Panc1 (cell line): ENCODE results near the gene SOX1. TPM values are rescaled to one million over a fixed set of nuclear protein-coding genes. Genes with fewer than 3 reads are reported as not detected.

Source experiments
- ATAC-seq: fragments of 200-7000 bp; cut with Tn5 transposase; 2 replicates; pipeline ENCODE4 v1.9.1; 2020; ENCODE audit warnings: mild to moderate bottlenecking, moderate library complexity
- BruUV-seq: library from RNA; stranded (reverse); fragments of 400-500 nt; replicated peaks from 2 replicates; lab custom pipeline; 2021; lab: Mats Ljungman, UMichigan
- CTCF ChIA-PET: fragments of 300-600 bp; sonication (Branson Sonifier 250); formaldehyde crosslinking; loops from one replicate; lab custom pipeline; 2022; ENCODE audit warnings: antibody characterized with exemption; lab: Charles Lee
- POLR2A ChIA-PET: fragments of 300-600 bp; sonication (Branson Sonifier 250); formaldehyde crosslinking; loops from one replicate; lab custom pipeline; 2022; ENCODE audit warnings: antibody characterized with exemption; lab: Charles Lee
- DNase-seq: peaks from one replicate; pipeline ENCODE4 v3.0.0-alpha.2; 2010; ENCODE audit warnings: low read depth, low spot score
- H3K27ac ChIP-seq: 2 replicates; pipeline ENCODE4 v1.5.1; 2011; ENCODE audit warnings: mild to moderate bottlenecking, low read length, inconsistent platforms
- H3K27me3 ChIP-seq: fragments of 200-500 bp; sonication (Bioruptor generic); 2 replicates; pipeline ENCODE4 v1.6.0; 2014; ENCODE audit warnings: low read length, inconsistent platforms; ENCODE audit not compliant: control insufficient read depth, insufficient read depth
- H3K36me3 ChIP-seq: fragments of 200-500 bp; sonication (Bioruptor generic); 2 replicates; pipeline ENCODE4 v1.5.1; 2014; ENCODE audit warnings: inconsistent platforms, mild to moderate bottlenecking, low read length, moderate library complexity; ENCODE audit not compliant: control insufficient read depth, insufficient read depth
- H3K4me1 ChIP-seq: 2 replicates; pipeline ENCODE4 v1.5.1; 2011; ENCODE audit warnings: inconsistent platforms, mild to moderate bottlenecking, low read length, moderate library complexity; ENCODE audit not compliant: control insufficient read depth, insufficient read depth
- H3K4me3 ChIP-seq, 2 experiments: 2 replicates each; pipeline ENCODE4 v1.5.1; 2011 to 2012; ENCODE audit warnings: low read depth in 2 of 2, low read length in 2 of 2, mild to moderate bottlenecking in 2 of 2, inconsistent platforms in 1 of 2, moderate library complexity in 1 of 2
- H3K9me3 ChIP-seq: fragments of 200-500 bp; sonication (Bioruptor generic); 2 replicates; pipeline ENCODE4 v1.5.1; 2014; ENCODE audit warnings: low read depth, mild to moderate bottlenecking, inconsistent platforms, low read length, moderate library complexity; ENCODE audit not compliant: control insufficient read depth, insufficient read depth
- CTCF ChIP-seq: fragments of 450-650 bp; IDR thresholded peaks from 2 replicates; pipeline ENCODE4 v1.5.1; 2017; ENCODE audit warnings: mild to moderate bottlenecking
- POLR2AphosphoS5 ChIP-seq: IDR thresholded peaks from 2 replicates; pipeline ENCODE4 v1.6.1; 2012; ENCODE audit warnings: mild to moderate bottlenecking, low read depth, low read length, moderate library complexity
- SIN3A ChIP-seq: IDR thresholded peaks from 2 replicates; pipeline ENCODE4 v1.6.1; 2012; ENCODE audit warnings: low read depth, mild to moderate bottlenecking, low read length, moderate library complexity, borderline replicate concordance; ENCODE audit not compliant: insufficient read depth
- TCF7L2 ChIP-seq: IDR thresholded peaks from 2 replicates; pipeline ENCODE4 v1.6.1; 2011; ENCODE audit warnings: mild to moderate bottlenecking, low read depth, low read length, inconsistent platforms
- in situ Hi-C: cut with HindIII; loops from 2 replicates; pipeline ENCODE4 v1.10.0; 2016; ENCODE audit warnings: low sequenced_read_pairs, low pct_unique_long_range_greater_than_20kb
- intact Hi-C: fragments of 100-400 bp; cut with micrococcal nuclease; formaldehyde crosslinking; loops from one replicate; pipeline ENCODE4 v1.10.0; 2022; ENCODE audit not compliant: unreplicated experiment
- total RNA-seq: library from RNA; stranded (reverse); gene quantifications from one replicate; pipeline ENCODE4 v1.2.1, GENCODE V29; 2021; ENCODE audit not compliant: unreplicated experiment
- TF ChIP-seq, protein P1 (sequence below), 2 experiments: IDR thresholded peaks; 2 replicates each; pipeline ENCODE4 v1.6.1; 2011 to 2012; ENCODE audit warnings: low read depth in 2 of 2, control low read depth in 1 of 2, low read length in 1 of 2, mild to moderate bottlenecking in 1 of 2, moderate library complexity in 1 of 2; ENCODE audit not compliant: insufficient read depth in 1 of 2

Gene SOX1
- total RNA-seq, 1 experiment from 2014 or later: not detected

DNA sequence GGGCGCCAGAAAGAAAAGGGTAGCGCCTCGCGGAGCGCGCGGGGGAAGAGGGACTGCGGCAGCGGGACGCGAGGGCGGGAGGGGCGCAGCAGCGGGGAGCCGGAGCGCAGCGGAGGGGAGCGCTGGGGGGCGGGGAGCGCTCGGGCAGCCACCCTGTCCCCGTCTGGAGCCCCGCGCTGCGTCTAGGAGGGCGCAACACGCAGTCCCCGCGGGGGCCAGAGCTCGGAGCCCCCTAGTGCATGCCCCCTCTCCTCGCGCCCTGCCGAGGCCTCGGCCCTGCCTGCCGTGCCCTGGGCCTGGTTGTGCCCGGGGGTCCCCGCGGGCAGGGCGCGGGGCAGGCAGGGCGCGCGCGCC lies 37.9 kb downstream of the SOX1 start:
- ChIA-PET CTCF (no interaction called here), POLR2A (no interaction called here)
- H3K4me1 ChIP-seq: no peaks in the 10 kb centered on the region
- H3K9me3 ChIP-seq: no peaks in the 10 kb centered on the region
- no peak overlapping the region for H3K4me3 ChIP-seq
- BruUV-seq: no TSS peak
- ATAC-seq (no peak), DNase-seq (no peak)
- TF ChIP-seq CTCF: no peak
- TF ChIP-seq TCF7L2: no peak
- no peak for TF ChIP-seq SIN3A
- no peak for TF ChIP-seq POLR2AphosphoS5
- TF ChIP-seq, protein P1, sequence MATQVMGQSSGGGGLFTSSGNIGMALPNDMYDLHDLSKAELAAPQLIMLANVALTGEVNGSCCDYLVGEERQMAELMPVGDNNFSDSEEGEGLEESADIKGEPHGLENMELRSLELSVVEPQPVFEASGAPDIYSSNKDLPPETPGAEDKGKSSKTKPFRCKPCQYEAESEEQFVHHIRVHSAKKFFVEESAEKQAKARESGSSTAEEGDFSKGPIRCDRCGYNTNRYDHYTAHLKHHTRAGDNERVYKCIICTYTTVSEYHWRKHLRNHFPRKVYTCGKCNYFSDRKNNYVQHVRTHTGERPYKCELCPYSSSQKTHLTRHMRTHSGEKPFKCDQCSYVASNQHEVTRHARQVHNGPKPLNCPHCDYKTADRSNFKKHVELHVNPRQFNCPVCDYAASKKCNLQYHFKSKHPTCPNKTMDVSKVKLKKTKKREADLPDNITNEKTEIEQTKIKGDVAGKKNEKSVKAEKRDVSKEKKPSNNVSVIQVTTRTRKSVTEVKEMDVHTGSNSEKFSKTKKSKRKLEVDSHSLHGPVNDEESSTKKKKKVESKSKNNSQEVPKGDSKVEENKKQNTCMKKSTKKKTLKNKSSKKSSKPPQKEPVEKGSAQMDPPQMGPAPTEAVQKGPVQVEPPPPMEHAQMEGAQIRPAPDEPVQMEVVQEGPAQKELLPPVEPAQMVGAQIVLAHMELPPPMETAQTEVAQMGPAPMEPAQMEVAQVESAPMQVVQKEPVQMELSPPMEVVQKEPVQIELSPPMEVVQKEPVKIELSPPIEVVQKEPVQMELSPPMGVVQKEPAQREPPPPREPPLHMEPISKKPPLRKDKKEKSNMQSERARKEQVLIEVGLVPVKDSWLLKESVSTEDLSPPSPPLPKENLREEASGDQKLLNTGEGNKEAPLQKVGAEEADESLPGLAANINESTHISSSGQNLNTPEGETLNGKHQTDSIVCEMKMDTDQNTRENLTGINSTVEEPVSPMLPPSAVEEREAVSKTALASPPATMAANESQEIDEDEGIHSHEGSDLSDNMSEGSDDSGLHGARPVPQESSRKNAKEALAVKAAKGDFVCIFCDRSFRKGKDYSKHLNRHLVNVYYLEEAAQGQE (IDR thresholded peaks at IDR 0.05; ENCODE audit: insufficient read depth in 1 of 2, low read depth in 2 of 2, low read length in 1 of 2): no peak
- intact Hi-C loops (no loop called here), in situ Hi-C loops (no loop called here)
- H3K27ac ChIP-seq: no peak overlapping the region
- no peaks in the 10 kb centered on the region for H3K27me3 ChIP-seq
- no peaks in the 10 kb centered on the region for H3K36me3 ChIP-seq

DNA sequence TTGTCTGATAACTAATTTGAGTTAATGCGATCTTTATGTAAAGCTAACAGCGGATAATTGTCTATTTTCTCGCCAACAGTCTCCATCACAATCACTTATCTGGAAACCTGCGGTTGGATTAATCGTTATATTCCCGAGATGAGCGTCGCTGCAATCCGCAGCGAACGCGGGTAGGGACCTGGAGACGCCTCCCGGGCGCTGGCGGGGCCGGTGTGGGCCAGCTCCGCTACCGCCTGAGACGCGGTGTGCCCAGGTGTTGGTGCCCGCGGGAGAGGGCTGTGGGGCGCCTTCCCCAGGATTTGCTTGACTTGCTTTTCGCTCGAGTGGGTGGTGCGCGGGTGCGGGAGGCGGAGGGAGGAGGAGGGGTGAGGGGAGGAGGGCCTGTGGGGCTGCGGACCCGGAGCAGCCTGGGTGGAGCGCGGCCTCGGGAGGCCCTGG lies 38.3 kb downstream of the SOX1 start:
- DNase-seq (no peak), ATAC-seq (no peak)
- Histone ChIP-seq H3K27ac (no peak overlapping the region), H3K4me3 (no peak overlapping the region), H3K4me1 (no peaks in the 10 kb centered on the region), H3K27me3 (no peaks in the 10 kb centered on the region; the same call in 1 of the 2 replicates), H3K9me3 (no peaks in the 10 kb centered on the region), H3K36me3 (no peaks in the 10 kb centered on the region)
- POLR2A ChIA-PET: no interaction called here
- BruUV-seq: no TSS peak
- in situ Hi-C loops (no loop called here), intact Hi-C loops (no loop called here)
- CTCF ChIA-PET: no interaction called here
- no peak for TF ChIP-seq SIN3A

- Histone ChIP-seq H3K4me3 (no peak overlapping the region), H3K9me3 (no peaks in the 10 kb centered on the region), H3K27me3 (peaks cover 3% of the 10 kb centered on the region), H3K4me1 (no peaks in the 10 kb centered on the region), H3K27ac (no peak overlapping the region), H3K36me3 (no peaks in the 10 kb centered on the region)
- ChIA-PET CTCF (no interaction called here), POLR2A (no interaction called here)
- BruUV-seq: no TSS peak
- DNase-seq (no peak), ATAC-seq (no peak)
- no peak for TF ChIP-seq POLR2AphosphoS5
- TF ChIP-seq TCF7L2: no peak
- no peak for TF ChIP-seq SIN3A
- TF ChIP-seq, protein P1 (IDR thresholded peaks at IDR 0.05; ENCODE audit: insufficient read depth in 1 of 2, low read depth in 2 of 2, low read length in 1 of 2): no peak
- no peak for TF ChIP-seq CTCF
- intact Hi-C loops (no loop called here), in situ Hi-C loops (no loop called here)
Observed at GRCh38 chr13:112105892-112106291, 38.9 kb downstream of the SOX1 start.
